GM19238 (cell line): ENCODE measurements around the gene METTL23.
A peak's percentile ranks its signal among the peaks of the same experiment; 100 is the strongest.
"Not testable (repeated sequence)": the region's sequence is repeated elsewhere in the genome, so short reads cannot be mapped to it uniquely, and the experiment has no call there.

ENCODE experiments used
- DNase-seq: peaks from one replicate; pipeline ENCODE4 v3.0.0; 2011; ENCODE audit warnings: low spot score; ENCODE audit not compliant: insufficient read length

Gene METTL23

DNA sequence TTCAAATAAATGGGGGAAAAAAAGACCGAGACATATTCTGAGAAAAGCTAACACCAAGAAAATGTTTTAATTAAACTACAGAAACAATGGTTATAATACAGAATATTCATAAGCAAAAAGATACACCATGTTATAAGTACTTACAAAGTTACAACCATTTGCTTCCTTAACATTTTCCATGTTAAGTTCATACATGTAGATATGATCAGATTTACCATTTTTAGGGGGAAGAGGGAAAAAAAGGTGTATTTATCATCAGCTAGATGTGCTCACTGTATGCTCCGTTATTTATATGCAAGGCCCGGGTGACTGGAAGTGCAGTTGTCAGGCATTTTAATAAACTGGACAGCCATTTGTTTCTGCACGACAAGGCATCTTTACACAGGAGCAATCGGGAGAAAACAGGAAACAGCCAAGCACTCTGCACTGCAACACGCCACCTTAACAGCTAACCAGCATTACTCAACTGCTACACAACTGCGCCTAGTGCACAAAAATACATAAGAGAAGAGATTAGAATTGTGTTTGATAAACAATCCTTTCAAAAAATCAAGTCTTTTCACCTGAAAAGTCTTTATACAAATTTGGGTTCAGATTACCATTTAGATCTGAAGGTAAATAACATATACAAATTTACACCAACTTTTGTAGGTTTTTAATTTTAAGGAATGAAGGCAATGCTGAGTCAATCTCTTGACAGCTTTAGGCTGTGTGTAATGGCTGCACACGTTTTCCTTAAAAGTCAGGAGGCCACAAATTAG lies 7.6 kb downstream of the METTL23 start:
- DNase-seq = no peak

DNA sequence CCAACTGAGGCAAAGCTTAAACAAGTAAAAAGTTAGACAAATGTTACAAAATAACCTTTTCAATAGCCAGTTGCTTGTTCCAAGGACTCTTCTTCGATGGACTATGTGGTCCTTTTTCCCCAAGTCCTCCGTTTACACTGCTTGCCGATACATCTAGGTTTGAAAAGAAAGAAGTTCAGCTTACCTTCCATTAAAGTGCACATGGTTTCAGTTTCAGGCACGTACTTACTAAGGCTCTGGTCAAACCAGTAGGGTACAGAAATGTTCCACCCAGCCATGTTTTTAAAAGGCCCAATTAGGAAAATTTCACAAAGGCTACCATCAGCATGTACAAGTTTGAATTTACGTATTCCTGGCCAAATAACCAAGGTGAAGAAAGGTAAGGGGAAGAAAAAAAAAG lies 8.4 kb downstream of the METTL23 start:
- no peak for DNase-seq

DNA sequence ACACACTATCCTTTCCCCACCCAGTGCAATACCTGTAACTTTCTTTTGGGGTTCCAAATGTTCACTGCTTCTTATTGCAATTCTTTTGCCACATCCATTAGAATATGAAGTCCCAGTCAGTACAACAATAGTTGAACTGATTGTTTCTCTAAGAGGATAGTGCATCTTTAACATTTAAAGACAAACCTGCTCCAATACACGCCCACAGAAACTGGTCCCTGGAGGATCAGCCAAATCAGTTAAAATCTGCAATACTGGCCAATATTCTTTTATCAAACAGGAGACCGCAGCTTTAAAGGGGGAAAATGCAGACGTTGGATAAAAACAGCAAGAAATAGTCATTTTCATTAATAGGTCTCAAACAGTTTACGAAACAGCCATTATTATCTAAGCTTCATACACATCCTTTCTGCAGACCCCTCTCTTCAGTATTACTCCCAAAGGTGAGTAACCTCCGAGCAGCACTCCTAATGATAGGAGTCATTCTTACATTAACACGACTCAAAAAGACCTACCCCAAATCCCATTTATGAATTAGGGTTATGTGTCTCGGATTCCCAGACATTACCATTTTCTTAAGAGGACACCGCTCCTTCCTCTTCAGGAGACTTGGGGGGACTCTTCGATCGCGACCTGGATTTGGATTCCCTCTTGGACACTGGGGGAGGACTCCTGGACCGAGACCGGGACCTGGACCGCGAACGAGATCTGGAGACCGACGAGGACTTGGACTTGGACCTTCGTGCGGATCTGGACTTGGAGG lies 9.1 kb downstream of the METTL23 start:
- DNase-seq = no peak

DNA sequence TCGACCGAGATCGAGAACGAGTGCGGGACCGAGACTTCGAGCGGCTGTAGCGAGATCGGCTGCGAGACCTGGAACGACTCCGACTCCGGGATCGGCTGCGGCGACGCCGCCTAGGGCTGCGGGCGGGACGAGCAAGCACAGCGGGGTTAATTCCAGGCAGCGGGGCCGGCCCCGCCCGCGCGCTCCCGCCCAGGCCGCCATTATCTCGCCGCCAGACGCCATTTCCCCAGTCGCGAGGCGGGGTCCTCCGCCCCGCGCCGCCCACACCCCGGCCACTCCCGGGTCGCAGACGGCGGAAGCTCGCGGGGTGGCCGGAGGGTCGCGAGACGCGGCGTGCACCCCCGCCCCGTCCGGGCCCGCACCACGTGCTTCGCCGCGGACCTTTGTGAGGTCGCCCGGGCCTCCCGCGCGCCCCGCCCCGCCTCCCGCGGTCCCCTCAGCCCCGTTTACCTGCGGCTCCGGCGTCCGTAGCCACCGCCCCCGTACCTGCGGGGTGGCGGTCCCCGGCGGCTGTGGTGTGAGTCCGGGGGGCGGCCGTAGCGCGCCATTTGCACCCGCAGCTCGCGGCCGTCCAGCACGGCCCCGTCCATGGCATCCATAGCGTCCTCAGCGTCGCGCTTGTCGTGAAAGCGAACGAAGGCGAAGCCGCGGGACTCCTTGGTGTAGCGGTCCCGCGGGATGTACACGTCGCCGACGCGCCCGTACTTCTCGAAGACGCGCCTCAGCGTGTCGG lies 9.9 kb downstream of the METTL23 start:
- DNase-seq = no peak

DNA sequence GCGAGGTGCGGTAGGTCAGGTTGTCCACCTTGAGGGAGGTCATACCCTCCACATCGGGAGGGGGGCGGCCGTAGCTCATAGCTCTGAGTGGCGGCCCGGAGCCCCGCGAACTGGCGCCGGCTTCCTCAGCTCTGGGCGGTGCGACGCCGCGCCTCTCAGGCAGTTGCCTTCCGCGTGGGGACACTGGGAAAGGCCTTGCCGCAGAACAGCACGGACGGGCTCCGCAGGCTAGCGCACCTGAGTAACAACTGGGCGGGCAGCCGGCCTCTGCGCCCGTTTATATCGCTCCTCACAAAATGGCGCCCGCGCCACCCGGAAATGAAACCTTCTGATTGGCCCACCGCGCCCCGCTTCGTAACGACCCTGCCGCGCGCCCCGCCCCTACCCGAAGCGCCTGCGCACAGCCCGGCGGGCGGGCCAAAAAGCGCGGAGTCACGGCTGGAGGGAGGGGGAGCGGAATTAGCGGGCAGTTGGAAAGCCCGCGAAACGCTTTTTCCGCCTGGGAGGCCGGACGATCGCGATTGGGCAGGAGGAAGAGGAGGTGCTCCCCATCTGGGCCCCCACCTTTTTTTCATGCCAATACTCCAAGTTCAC lies 10.5 kb downstream of the METTL23 start, which contains the start of gene SRSF2:
Gene SRSF2 (minus strand): TSS at position 250 of the 594 bp plus-strand sequence. CDS start 171 bp downstream, at position 79.
- peak; percentile 84 for DNase-seq

DNA sequence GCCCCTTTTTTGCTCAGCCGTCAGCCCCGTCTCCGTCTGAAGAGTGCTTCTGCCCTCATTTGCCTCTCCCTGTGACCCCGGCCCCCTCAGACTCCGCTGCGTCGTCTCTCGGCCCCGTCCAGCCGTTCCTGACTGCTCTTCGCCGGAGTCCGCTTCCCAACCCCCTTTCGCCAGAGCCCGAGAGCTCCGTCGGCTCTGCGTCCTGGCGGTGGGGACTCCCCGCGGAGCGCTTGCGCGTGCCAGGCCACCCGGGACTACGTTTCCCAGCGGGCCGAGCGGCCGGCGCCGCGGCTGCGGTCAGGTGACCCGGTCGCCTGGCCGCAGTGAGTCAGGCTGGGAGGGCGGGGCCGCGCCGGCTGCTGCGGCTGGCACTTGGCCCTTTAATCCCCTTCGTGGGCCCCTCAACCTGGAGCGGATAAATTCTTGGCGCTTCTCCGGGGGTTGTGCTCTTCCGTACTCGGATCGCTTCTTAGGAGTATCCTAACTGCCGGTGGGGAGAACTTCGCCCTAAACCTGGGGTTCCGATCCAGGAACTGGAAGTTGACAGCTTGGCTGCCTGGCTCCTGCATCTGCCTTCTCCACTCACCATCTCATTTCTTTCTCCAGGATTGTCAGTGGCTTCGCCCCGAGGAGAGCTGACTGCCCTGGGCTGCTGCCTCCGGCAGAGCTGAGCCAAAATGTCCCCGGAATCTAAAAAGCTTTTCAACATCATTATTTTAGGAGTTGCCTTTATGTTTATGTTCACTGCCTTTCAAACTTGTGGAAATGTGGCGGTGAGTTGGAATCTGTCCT lies 11.2 kb downstream of the METTL23 start, which contains the start of gene MFSD11:
Gene MFSD11 (plus strand): TSS at position 444 of the 792 bp plus-strand sequence. CDS start 234 bp downstream, at position 678.
- DNase-seq = peak; percentile 91

DNA sequence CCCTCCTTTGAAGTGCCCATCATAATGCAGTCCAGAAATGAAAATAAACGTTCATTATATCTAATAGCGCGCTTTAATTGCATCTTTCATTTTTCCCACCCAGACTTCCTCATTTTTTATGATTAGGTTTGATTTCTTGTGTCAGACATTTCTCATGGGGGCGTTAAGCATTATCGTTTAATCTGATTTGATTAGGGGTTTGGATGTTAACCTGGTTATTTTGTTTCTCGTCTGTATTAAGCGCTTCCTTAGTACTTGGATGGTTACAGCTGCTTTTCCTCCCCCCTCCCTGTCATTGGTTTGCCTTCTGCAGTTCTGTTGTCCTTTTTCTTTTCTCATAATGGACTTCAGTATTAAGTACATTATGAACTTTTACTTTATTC lies 11.8 kb downstream of the METTL23 start:
- no peak for DNase-seq

DNA sequence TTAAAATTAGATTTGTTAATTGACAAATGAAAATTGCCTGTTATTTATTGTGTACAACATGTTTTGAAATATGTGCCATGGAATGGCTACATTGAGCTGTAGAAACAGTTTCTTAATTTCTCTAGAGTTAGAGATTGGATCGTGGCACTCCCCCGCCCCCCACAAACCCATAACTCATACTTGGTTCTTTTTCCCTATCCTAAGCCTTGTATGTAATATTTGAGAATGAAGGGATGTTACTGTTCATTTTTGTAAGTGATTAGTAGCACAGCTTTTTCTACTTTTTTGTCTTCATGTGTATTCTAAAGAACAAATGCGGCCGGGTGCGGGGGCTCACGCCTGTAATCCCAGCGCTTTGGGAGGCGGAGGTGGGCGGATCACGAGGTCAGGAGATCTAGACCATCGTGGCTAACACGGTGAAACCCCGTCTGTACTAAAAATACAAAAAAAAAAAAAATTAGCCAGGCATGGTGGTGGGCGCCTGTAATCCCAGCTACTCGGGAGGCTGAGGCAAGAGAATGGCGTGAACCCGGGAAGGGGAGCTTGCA lies 13.0 kb downstream of the METTL23 start:
- not testable (repeated sequence) for DNase-seq

DNA sequence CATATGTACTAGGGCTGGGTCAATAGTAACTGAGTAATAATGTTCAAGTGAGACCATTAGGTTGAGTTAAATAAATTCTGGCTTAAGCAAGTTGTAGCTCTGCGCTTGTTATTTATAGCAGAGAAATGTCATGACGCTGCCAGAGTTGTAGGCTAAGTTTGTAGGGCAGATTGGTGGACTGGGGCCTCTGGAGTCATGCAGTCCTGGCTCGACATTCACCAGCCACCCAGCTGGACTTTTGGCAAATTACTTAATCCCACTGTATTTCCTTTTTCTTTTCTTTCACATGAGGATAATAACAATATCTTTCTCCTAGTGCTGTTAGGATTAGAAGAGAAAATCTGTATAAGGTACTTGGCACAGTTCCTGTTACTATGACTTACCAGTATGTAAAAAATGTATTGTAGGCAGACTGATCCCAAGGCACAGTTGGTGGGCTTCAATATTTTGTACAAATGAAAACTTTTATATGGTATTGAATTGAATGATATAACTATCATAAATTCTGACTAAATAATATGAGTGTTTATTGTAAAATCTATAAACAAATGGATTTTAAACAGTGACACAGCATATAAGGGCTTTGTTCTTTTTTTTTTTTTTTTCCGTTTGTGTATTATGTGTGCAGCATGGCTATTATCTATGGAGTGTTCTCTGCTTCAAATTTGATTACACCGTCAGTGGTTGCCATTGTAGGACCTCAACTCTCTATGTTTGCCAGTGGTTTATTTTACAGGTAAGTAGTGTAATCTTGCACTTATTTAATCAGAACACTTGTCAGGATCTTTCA lies 13.9 kb downstream of the METTL23 start:
- DNase-seq = no peak

DNA sequence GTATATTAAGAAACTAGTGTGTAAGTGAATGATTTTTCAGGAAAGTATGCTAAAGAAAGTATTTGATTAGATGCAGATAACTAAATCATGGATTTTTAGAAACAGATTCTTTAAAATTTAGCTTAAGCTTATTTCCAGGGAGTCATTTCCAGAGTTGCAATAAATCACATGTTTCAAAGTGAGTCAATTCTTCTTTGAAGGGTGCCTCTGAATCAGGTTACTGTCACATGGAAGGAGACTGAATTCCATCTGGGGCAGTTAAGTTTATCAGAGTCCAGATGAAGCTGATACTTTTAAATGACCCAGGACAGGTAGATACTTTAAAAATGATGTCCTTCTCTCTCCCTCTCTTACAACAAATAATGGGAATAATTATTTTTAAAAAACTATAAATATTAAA lies 16.3 kb downstream of the METTL23 start:
- DNase-seq = no peak

DNA sequence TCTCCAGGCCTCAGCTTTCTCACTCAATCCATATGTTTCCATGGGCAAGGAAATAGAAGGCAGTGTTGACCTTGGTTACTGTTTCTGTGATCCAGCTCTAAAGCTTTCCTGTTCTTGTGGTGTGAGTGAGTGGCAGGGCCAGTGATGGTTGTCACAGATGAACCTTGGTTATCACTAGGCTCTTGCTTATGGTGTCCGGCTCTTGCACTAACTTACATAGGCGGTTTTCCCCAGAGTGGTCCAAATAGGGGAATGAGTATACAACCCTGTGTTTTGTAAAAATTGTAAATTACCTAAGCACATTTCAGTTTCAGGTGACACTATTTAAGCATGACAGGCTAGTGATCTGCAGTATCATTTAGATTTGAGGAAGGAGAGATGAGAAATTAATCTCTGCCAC lies 18.1 kb downstream of the METTL23 start:
- DNase-seq = no peak

DNA sequence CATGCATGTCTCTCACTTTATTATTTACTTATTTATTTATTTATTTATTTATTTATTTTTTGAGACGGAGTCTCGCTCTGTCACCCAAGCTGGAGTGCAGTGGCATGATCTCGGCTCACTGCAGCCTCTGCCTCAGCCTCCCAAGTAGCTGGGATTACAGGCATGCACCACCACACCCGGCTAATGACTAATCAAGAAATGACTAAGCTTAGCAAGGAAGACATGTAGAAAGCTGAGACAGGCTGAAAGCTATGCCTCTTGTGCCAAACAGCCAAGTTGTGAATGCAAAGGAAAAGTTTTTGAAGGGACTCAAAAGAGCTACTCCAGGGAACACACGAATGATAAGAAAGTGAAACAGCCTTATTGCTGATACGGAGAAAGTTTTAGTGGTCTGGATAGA lies 19.1 kb downstream of the METTL23 start:
- not testable (repeated sequence) for DNase-seq

DNA sequence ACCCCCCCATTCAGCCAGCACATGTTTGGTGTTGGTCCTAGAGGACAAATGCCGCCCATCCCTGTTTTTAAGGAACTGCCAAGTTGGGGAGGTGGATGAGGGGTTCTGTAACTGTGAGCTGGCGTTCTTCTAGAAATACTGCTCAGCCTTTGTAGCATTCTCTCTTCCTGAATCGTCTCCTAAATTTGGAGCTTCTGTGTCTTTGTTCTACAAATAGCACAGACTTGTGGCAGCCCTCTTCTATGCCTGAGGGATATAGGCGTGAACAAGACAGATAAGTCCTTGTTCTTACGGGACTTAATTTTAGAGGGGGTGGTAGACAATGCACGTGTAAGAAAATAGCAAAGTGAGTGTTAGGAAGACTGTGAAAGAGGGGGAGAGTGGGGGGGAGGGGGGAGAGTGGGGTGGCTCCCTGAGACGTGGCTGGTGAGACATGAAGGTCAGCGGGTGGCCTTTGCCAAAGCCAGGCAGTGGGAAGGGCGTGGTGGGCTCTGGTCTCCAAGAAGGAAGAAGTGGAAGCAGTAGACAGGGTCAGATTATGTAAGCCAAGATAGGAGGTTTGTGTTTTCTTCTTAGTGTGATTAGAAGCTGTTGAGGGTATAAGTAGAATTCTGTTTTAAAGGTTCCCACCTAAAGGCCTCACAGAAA lies 21.2 kb downstream of the METTL23 start:
- DNase-seq = no peak

DNA sequence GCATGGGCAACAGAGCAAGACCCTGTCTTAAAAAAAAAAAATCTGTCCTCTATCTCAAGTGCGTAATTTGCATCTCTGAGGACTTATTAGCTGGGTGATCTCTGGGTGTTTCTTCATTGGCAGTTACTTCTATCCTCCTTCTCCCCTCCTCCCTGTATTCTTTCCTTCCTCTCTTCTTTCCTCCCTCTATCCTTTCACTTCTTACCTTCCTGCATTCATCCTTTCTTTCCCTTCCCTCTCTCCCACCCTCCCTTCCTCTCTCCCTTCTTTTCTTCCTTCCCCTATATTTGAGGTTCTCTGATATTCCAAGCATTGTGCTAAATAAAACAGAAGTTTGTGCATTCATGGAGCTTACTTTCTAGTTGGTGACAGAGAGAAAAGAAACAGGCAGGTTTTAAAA lies 22.0 kb downstream of the METTL23 start:
- DNase-seq = no peak

DNA sequence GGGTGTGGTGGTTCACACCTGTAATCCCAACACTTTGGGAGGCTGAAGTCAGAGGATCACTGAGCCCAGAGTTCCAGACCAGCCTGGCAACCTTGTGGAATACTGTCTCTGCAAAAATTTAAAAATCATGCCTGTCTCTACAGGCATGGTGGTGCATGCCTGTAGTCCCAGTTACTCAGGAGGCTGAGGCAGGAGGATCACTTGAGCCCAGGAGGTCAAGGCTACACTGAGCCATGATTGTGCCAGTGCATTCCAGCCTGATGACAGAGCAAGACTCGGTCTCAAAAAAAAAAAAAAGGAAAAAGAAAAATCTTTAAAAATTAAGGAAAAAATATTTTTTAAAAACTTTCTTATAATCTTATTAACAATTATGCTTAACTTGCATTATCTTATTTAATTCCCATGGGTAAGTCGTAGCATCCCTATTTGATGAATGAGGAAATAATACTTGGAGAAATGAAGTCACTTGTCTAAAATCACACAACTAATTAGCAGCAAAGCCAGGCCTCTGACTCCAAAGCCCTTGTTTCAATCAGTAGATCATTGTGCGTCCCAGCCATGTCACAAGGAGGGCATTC lies 24.9 kb downstream of the METTL23 start:
- DNase-seq = no peak

DNA sequence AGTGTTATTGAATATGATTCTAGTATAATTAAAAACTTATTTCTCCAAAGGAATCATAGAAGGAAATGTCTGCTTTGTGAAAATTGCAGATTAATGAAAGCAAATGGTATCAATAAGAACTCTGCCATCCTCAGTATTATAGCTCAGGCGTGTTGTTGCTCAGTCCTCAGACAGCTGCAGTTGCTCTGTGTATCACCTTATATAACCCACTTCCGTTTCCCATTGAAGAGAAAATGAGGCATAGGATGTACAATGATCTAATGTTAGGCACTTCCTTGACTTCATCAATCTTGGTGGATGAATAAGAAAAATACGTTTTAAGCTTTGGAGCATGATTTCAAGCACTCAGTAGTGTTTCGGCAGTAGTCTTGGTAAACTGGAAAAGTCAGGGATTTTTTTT lies 25.4 kb downstream of the METTL23 start:
- DNase-seq = no peak

DNA sequence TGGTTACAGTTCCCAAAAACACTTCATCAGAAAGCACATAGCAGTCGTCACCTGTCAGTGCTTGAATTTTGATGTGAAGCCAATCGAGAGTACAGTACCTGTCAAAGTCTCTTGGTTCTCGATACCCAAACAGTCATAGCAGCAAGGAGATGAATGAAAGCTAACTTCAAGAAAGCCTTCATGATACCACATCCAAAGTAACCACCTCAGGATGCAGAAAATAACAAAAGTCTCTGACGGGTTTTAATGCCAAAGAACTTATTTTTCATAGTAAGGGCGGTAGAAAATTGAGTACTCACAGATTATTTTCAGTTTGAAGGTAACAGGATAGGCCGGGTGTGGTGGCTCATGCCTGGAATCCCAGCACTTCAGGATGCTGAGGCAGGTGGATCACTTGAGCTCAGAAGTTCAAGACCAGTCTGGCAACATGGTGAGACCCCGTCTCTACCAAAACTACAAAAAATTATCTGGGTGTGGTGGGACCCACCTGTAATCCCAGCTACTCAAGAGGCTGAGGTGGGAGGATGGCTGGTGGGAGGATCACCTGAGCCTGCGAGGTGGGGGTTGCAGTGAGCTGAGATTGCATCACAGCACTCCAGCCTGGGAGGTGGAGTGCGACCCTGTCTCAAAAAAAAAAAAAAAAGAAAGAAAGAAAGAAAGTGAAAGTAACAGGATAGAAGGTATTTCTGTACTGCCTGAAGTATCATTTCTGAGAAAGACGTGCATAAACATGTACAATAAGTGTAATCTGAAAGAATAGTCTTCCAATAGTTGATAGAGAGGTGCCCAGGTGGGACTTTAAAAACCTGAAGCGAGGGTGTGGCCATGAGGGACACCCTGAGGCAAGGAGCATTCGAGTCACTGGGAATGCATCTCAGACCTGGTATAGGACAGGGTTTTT lies 26.7 kb downstream of the METTL23 start:
- DNase-seq = no peak

DNA sequence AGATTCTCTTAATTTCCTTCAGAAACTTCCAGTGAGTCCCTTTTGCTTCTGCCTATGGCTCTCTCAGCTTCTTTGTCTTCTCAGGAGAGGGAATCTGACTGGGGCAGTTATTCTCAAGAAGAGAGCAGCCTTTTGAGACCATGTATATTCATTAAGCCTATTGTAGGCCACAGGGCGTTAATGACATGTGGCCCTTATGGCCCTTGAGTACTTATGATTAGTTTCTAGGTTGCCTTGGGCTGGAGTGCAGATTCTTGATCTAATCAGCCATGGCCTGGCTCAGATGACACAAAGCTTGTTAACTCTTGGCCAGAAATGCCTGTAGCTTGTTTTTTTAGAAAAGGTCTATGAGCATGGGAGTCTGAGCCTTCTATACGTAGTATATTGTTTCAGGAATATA lies 28.6 kb downstream of the METTL23 start:
- DNase-seq = no peak
